ENCODE measurements around the gene NUDCD3. TPM values are rescaled to one million over a fixed set of nuclear protein-coding genes. Genes with fewer than 3 reads are reported as not detected.

The NUDCD3 gene
- 10 to 100 TPM; 71.0 to 90.3 (median 87.6) TPM for polyA plus RNA-seq (ENCODE audit: insufficient read length in 4 of 4)

- peak; percentile 73 to 79 (median 75) for DNase-seq (ENCODE audit: low read depth in 4 of 4, low spot score in 3 of 4)
These were observed at the start of gene NUDCD3 for GRCh38 chr7:44490351-44491200. TSS of gene NUDCD3 (minus strand) at chr7:44490658. CDS start at chr7:44490600, 58 bp downstream.

GRCh38 chr7:44539669-44540506 lies 49.4 kb upstream of the NUDCD3 start:
- DNase-seq (ENCODE audit: low read depth in 4 of 4, low spot score in 3 of 4): no peak

DNA sequence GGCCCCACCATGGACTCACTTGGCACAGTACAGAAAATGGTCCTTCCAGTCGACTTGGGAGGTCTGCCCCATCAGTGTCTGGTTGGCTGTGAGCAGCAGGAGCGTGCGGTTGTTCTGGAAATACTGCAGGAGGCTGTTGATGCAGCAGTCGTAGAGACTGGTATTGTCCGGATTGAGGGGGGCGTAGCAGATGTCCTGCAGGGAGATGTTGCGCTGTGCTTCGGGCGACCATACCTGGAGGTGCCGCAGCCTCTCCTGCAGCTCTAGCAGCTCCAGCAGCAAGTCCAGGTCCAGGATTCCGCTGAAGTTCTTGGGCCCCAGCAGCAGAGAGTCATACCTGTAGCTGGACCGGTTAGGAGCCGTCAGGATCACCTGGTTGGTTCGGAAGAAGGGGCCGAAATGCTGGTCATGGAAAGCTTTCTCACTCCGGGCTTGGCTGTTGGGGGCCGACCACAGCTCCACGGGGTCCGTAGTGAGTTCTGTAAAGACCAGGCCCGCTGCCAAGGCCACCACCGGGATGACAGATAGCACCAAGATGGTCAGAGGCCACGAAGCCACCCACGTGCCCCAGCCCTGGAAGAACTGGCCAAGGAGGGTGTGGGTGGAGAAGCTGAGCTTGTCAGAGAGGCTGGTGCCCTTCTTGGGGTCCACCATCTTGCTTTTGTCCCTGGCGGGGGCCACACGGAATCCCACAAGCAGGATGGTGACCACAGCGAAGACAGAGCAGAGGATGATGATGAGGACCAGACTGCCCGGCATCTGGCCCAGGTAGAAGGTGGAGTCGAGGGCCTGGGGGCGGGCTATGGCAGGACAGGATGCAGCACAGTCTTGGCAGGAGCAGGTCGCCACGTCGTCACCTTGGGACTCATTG lies 48.6 kb upstream of the NUDCD3 start:
- DNase-seq (ENCODE audit: low read depth in 4 of 4, low spot score in 3 of 4): no peak

DNA sequence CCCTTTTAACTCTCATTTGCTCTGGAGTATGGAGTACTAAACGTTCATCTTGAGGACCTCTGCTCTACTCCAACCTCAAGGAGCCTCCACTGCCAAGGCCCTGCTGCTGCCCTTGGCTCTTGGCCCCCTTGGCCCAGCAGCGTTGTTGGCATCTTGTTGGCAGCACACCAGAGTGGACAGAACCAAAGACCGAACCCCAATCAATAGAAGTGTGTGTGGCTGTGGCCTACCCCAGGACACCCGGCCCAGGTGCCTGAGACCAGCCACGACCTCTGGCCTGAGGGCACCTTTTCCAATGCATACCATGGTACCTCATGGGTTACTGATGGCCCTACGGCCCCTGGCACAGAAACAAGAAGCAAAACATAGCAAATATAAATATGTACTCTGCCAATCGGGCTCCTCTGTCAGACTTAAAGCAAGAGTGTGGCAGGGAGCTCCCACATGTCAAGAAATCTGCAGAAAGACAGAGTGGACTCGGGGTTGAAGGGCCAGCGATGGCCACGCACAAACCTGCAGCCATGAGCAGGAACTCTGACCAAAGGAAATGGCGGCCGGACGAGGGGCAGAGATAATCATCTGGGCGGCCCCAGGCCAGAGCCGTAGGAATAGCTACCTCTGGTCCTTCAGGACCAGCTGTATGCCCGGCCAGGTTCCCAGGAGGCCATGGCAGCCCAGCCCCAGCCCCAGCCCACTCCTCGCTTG lies 47.8 kb upstream of the NUDCD3 start:
- DNase-seq (ENCODE audit: low read depth in 4 of 4, low spot score in 3 of 4): no peak

- no peak for DNase-seq (ENCODE audit: low read depth in 4 of 4, low spot score in 3 of 4)
These were observed 47.0 kb upstream of the NUDCD3 start for GRCh38 chr7:44537442-44537841.

- no peak for DNase-seq (ENCODE audit: low read depth in 4 of 4, low spot score in 3 of 4)
These were observed 45.6 kb upstream of the NUDCD3 start for GRCh38 chr7:44536090-44536489.

DNA sequence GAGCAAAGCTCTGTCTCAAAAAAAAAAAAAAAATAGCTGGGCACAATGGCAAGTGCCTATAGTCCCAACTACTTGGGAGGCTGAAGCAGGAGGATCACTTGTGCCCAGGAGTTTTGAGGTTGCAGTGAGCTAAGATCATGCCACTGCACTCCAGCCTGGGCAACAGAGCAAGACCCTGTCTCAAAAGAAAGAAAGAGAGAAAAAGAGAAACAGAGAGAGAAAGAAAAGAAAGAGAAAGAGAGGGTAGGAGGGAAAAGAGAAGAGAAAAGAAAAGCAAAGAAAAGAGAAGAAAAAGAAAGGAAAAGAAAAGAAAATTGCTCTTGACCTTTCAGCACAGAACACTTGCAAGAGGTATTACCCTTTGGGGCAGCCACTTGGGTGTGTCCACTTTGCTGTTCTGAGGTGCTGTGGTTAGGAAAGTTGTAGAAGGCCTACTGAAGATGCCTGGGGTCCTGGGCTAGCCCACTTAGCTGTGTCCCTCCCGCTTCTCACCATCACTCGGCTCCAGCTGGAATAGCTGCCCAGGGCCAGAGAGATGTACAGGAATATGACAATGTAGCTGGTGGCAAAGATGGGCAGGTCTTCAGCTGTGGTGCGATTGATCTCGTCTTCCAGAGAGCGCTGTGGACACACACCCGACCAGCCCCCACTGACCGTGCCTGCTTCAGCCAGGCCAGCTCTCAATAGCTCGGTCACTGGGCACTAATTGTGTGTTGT lies 45.0 kb upstream of the NUDCD3 start:
- no peak for DNase-seq (ENCODE audit: low read depth in 4 of 4, low spot score in 3 of 4)

DNA sequence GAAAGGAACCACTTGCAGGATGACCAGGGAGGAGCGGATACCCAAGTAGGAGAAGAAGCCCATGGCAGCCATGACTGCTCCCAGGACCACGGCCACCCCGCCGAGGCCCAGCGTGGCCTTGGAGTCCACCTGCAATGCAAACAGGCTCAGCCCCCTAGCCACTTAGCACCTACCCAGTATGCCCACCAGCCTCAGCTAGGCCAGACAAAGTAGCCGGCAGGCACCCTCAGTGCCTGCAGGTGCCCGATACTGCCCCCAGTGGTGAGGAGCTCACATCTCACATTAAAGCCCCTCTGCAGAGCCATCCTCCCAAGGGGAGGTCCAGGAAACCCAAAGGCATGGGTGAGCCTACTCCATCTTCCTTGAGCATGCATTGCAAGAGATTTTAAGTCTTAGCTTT lies 44.0 kb upstream of the NUDCD3 start:
- no peak for DNase-seq (ENCODE audit: low read depth in 4 of 4, low spot score in 3 of 4)

GRCh38 chr7:44534087-44534486 lies 43.6 kb upstream of the NUDCD3 start:
- DNase-seq (ENCODE audit: low read depth in 4 of 4, low spot score in 3 of 4): no peak

GRCh38 chr7:44533301-44534055 lies 43.0 kb upstream of the NUDCD3 start:
- no peak for DNase-seq (ENCODE audit: low read depth in 4 of 4, low spot score in 3 of 4)

GRCh38 chr7:44531421-44532380 lies 41.2 kb upstream of the NUDCD3 start:
- no peak for DNase-seq (ENCODE audit: low read depth in 4 of 4, low spot score in 3 of 4)

DNA sequence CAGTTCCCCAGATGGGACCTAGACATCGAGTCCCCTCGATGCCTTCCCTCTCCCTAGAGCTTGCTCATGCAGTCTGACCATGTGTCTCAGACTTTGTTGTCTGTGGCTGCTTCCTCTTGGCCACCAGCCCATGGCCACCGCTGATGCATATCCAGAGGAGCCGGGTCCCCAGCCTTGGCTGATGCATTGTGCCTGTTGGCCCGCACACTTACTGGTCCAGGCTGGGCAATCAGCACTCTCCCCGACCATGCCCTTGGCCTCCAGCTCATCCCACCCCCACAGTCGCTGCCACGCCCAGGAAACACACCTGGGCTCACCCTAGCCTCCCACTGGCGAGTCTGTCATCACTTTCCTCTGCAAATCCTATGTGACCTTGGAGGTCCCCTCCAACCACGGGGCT lies 40.5 kb upstream of the NUDCD3 start:
- DNase-seq (ENCODE audit: low read depth in 4 of 4, low spot score in 3 of 4): no peak

- DNase-seq (ENCODE audit: low read depth in 4 of 4, low spot score in 3 of 4): no peak
These were observed 34.4 kb upstream of the NUDCD3 start for GRCh38 chr7:44524811-44525388.

DNA sequence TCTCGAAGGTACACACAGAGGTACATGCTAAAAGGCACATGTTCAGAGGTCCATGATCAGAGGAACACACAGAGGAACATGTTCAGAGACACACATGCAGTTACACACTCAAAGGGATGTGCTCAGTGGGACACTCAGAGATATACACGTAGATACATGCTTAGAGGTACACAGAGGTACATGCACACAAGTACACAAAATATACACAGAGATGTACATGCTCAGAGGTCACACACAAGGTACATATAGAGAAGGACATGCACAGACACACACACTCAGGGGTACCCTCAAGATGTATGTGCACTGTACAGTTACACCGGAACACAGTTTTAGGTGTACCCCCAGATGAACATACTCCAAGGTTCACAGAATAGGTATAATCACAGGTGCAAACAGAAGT lies 31.9 kb upstream of the NUDCD3 start:
- no peak for DNase-seq (ENCODE audit: low read depth in 4 of 4, low spot score in 3 of 4)

GRCh38 chr7:44521347-44522095 lies 31.1 kb upstream of the NUDCD3 start:
- no peak for DNase-seq (ENCODE audit: low read depth in 4 of 4, low spot score in 3 of 4)

GRCh38 chr7:44520574-44520973 lies 30.1 kb upstream of the NUDCD3 start:
- no peak for DNase-seq (ENCODE audit: low read depth in 4 of 4, low spot score in 3 of 4)

Data from left renal pelvis (tissue), 4 donors.